ENCODE data around the gene SPATA13.

DNA sequence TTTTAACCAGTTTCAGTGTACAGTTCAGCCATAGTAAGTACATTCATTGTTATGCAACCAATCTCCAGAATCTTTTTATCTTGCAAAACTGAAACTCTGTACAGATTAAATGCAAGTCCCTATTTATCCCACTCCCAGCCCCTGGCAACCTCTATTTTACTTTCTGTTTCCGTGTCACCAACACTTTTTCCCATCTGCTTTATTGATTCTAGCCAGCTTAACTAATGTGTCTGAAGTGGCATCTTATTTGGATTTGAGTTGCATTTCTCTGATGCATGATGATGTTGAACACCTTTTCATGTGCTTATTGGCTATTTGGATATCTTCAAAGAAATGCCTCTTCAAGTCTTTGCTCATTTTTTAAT, 18.9 kb downstream of the SPATA13 start:
- no peak for TF ChIP-seq JUN (IDR thresholded peaks at IDR 0.05; ENCODE audit: borderline replicate concordance, insufficient read depth, insufficient read length, low read depth)
- TF ChIP-seq CTCF (IDR thresholded peaks at IDR 0.05; ENCODE audit: extremely low read depth in 1 of 2, insufficient read depth in 1 of 2, low read depth in 1 of 2, low read length in 2 of 2): no peak
- TF ChIP-seq EZH2 (IDR thresholded peaks at IDR 0.05; ENCODE audit: borderline replicate concordance, low read depth, low read length, severe bottlenecking): no peak
- TF ChIP-seq POLR2A (IDR thresholded peaks at IDR 0.05; ENCODE audit: low read depth, low read length): no peak
- TF ChIP-seq FOS (IDR thresholded peaks at IDR 0.05; ENCODE audit: borderline replicate concordance, insufficient read depth, low read length): no peak
- no peak for TF ChIP-seq MYC (IDR thresholded peaks at IDR 0.05; ENCODE audit: low read depth, low read length)
- no peak for TF ChIP-seq POLR2AphosphoS5 (IDR thresholded peaks at IDR 0.05; ENCODE audit: insufficient read depth, low read depth, low read length)
- TF ChIP-seq, protein P1, sequence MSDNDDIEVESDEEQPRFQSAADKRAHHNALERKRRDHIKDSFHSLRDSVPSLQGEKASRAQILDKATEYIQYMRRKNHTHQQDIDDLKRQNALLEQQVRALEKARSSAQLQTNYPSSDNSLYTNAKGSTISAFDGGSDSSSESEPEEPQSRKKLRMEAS (IDR thresholded peaks at IDR 0.05; ENCODE audit: insufficient read depth, insufficient read length): no peak

Data from endothelial cell of umbilical vein (primary cell).